ENCODE data around the gene MLIP. TPM values are rescaled to one million over a fixed set of nuclear protein-coding genes. Genes with fewer than 3 reads are reported as not detected.

Gene MLIP
- total and polyA plus RNA-seq, 2 donors from 2014 or later = 1.7 to 2.4 TPM

- intact Hi-C loops (cut with DNase I) = no loop called here
- Histone ChIP-seq H3K9me3 (ENCODE audit: control insufficient read depth in 2 of 3, insufficient read depth in 1 of 3, low read length in 3 of 3) (no peaks in the 10 kb centered on the region), H3K36me3 (ENCODE audit: control insufficient read depth in 2 of 3, insufficient read depth in 3 of 3, low read length in 3 of 3) (no peaks in the 10 kb centered on the region), H3K9ac (ENCODE audit: low read length in 3 of 3) (no peak overlapping the region), H3K27me3 (ENCODE audit: control insufficient read depth, insufficient read depth, low read length) (no peaks in the 10 kb centered on the region), H3K4me1 (ENCODE audit: control insufficient read depth in 2 of 3, insufficient read depth in 2 of 3, low read depth in 1 of 3, low read length in 3 of 3) (no peaks in the 10 kb centered on the region), H3K27ac (ENCODE audit: low read depth in 2 of 2, low read length in 2 of 2) (no peak overlapping the region), H3K4me3 (ENCODE audit: low read length in 3 of 3) (no peak overlapping the region)
- no peak for DNase-seq
- no peak for TF ChIP-seq CTCF (IDR thresholded peaks at IDR 0.05; ENCODE audit: borderline replicate concordance, extremely low read depth, insufficient read depth)
- no peak for FAIRE-seq
Measured at GRCh38 chr6:54073487-54073886, 37.8 kb upstream of the MLIP start.

GRCh38 chr6:54074109-54074508, 37.1 kb upstream of the MLIP start:
- no peak overlapping the region for H3K9ac ChIP-seq (ENCODE audit: low read length in 3 of 3)
- intact Hi-C loops (cut with DNase I) = no loop called here
- no peaks in the 10 kb centered on the region for H3K36me3 ChIP-seq (ENCODE audit: control insufficient read depth in 2 of 3, insufficient read depth in 3 of 3, low read length in 3 of 3)
- no peak for FAIRE-seq
- no peaks in the 10 kb centered on the region for H3K27me3 ChIP-seq (ENCODE audit: control insufficient read depth, insufficient read depth, low read length)
- H3K27ac ChIP-seq (ENCODE audit: low read depth in 2 of 2, low read length in 2 of 2) = no peak overlapping the region
- H3K9me3 ChIP-seq (ENCODE audit: control insufficient read depth in 2 of 3, insufficient read depth in 1 of 3, low read length in 3 of 3) = no peaks in the 10 kb centered on the region
- TF ChIP-seq CTCF (IDR thresholded peaks at IDR 0.05; ENCODE audit: borderline replicate concordance, extremely low read depth, insufficient read depth) = no peak
- H3K4me1 ChIP-seq (ENCODE audit: control insufficient read depth in 2 of 3, insufficient read depth in 2 of 3, low read depth in 1 of 3, low read length in 3 of 3) = no peaks in the 10 kb centered on the region
- H3K4me3 ChIP-seq (ENCODE audit: low read length in 3 of 3) = no peak overlapping the region
- DNase-seq = no peak

DNA sequence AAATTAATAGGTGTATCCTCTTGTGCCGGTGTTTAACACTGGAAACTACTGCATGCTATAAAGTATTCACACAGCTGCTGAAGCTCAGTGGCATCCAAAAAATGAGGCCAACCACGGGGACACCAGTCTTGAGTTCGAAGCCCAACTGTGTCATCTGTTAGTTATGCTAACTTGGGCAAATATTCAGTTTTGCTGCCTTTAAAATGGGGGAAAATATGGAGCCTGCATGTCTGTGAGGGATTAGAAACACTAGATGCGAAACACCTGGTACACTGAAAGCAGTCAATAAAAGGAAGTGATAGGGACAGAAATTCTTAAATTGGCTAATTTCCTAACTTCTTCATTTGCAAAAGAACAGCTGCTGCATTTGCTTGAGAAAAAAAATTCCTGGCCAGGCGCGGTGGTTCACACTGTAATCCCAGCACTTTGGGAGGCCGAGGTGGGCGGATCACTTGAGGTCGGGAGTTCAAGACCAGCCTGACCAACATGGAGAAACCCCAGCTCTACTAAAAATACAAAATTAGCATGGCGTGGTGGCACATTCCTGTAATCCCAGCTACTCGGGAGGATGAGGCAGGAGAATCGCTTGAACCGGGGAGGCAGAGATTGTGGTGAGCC, 36.6 kb upstream of the MLIP start:
- DNase-seq = peak in 1 of 5 donors; percentile 8
- Histone ChIP-seq H3K27ac (ENCODE audit: low read depth in 2 of 2, low read length in 2 of 2) (no peak overlapping the region), H3K9ac (ENCODE audit: low read length in 3 of 3) (no peak overlapping the region), H3K4me3 (ENCODE audit: low read length in 3 of 3) (no peak overlapping the region), H3K36me3 (ENCODE audit: control insufficient read depth in 2 of 3, insufficient read depth in 3 of 3, low read length in 3 of 3) (no peaks in the 10 kb centered on the region), H3K4me1 (ENCODE audit: control insufficient read depth in 2 of 3, insufficient read depth in 2 of 3, low read depth in 1 of 3, low read length in 3 of 3) (no peaks in the 10 kb centered on the region), H3K27me3 (ENCODE audit: control insufficient read depth, insufficient read depth, low read length) (no peaks in the 10 kb centered on the region), H3K9me3 (ENCODE audit: control insufficient read depth in 2 of 3, insufficient read depth in 1 of 3, low read length in 3 of 3) (no peaks in the 10 kb centered on the region)
- no peak for FAIRE-seq
- intact Hi-C loops (cut with DNase I) = no loop called here
- TF ChIP-seq CTCF (IDR thresholded peaks at IDR 0.05; ENCODE audit: borderline replicate concordance, extremely low read depth, insufficient read depth) = no peak

Data from kidney (tissue), 14 donors.